A673 (cell line): ENCODE measurements around the gene CD302.

Experiments used
- EZH2 ChIP-seq: fragments of 200-600 bp; sonication (generic); IDR thresholded peaks from 2 replicates; pipeline ENCODE4 v1.6.1; 2017; ENCODE audit warnings: borderline replicate concordance, low read depth, mild to moderate bottlenecking, mixed read lengths, antibody characterized with exemption, low read length; ENCODE audit not compliant: poor library complexity, severe bottlenecking
- TF ChIP-seq, protein P1 (sequence below): fragments of 300-800, 200-600 bp; sonication (generic); conservative IDR thresholded peaks from 2 replicates; pipeline ENCODE4 v1.5.1; 2017; ENCODE audit warnings: low read depth, mild to moderate bottlenecking, antibody characterized with exemption, low read length, moderate library complexity, mixed read lengths

GRCh38 chr2:159808032-159808425 lies 10.0 kb upstream of the CD302 start:
- no peak for TF ChIP-seq EZH2
- TF ChIP-seq, protein P1, sequence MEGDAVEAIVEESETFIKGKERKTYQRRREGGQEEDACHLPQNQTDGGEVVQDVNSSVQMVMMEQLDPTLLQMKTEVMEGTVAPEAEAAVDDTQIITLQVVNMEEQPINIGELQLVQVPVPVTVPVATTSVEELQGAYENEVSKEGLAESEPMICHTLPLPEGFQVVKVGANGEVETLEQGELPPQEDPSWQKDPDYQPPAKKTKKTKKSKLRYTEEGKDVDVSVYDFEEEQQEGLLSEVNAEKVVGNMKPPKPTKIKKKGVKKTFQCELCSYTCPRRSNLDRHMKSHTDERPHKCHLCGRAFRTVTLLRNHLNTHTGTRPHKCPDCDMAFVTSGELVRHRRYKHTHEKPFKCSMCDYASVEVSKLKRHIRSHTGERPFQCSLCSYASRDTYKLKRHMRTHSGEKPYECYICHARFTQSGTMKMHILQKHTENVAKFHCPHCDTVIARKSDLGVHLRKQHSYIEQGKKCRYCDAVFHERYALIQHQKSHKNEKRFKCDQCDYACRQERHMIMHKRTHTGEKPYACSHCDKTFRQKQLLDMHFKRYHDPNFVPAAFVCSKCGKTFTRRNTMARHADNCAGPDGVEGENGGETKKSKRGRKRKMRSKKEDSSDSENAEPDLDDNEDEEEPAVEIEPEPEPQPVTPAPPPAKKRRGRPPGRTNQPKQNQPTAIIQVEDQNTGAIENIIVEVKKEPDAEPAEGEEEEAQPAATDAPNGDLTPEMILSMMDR, result no peak
